AG10803 (cell line): ENCODE results near the gene SEC23A.
"Not testable (repeated sequence)": the region's sequence is repeated elsewhere in the genome, so short reads cannot be mapped to it uniquely, and the experiment has no call there.

Experiments used
- DNase-seq: peaks from one replicate; pipeline ENCODE4 v3.0.0; 2010; ENCODE audit warnings: low read depth
- H3K4me3 ChIP-seq: 2 replicates; pipeline ENCODE4 v1.5.1; 2011; ENCODE audit warnings: mild to moderate bottlenecking, low read length, control low read depth
- TF ChIP-seq, protein P1 (sequence below): conservative IDR thresholded peaks from 2 replicates; pipeline ENCODE4 v1.5.1; 2011; ENCODE audit warnings: mild to moderate bottlenecking, low read length, control low read depth, inconsistent platforms

SEC23A gene

GRCh38 chr14:39083127-39083526 lies 19.9 kb downstream of the SEC23A start:
- H3K4me3 ChIP-seq, result no peak overlapping the region
- TF ChIP-seq, protein P1, sequence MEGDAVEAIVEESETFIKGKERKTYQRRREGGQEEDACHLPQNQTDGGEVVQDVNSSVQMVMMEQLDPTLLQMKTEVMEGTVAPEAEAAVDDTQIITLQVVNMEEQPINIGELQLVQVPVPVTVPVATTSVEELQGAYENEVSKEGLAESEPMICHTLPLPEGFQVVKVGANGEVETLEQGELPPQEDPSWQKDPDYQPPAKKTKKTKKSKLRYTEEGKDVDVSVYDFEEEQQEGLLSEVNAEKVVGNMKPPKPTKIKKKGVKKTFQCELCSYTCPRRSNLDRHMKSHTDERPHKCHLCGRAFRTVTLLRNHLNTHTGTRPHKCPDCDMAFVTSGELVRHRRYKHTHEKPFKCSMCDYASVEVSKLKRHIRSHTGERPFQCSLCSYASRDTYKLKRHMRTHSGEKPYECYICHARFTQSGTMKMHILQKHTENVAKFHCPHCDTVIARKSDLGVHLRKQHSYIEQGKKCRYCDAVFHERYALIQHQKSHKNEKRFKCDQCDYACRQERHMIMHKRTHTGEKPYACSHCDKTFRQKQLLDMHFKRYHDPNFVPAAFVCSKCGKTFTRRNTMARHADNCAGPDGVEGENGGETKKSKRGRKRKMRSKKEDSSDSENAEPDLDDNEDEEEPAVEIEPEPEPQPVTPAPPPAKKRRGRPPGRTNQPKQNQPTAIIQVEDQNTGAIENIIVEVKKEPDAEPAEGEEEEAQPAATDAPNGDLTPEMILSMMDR, result no peak
- DNase-seq, result no peak

- DNase-seq, result no peak
- TF ChIP-seq, protein P1, result no peak
- no peak overlapping the region for H3K4me3 ChIP-seq
Measured at GRCh38 chr14:39080886-39081285, 22.1 kb downstream of the SEC23A start.

DNA sequence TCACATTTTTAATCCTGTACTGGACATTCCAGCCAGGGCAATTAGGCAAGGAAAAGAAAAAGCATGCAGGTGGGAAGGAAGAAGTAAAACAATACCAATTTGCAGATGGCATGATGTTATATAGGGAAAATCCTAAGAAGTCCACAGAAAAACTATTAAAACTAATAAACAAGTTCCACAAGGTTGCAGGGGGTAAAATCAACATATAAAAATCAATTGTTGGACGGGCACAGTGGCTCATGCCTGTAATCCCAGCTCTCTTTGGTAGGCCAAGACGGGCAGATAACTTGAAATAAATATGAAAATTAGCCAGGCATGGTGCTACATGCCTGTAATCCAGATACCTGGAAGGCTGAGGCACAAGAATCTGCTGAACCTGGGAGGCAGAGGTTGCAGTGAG lies 31.9 kb downstream of the SEC23A start:
- TF ChIP-seq, protein P1, result no peak
- no peak for DNase-seq
- no peak overlapping the region for H3K4me3 ChIP-seq

- H3K4me3 ChIP-seq, result no peak overlapping the region
- no peak for DNase-seq
- TF ChIP-seq, protein P1, result no peak
Measured at GRCh38 chr14:39069923-39070322, 33.1 kb downstream of the SEC23A start.

DNA sequence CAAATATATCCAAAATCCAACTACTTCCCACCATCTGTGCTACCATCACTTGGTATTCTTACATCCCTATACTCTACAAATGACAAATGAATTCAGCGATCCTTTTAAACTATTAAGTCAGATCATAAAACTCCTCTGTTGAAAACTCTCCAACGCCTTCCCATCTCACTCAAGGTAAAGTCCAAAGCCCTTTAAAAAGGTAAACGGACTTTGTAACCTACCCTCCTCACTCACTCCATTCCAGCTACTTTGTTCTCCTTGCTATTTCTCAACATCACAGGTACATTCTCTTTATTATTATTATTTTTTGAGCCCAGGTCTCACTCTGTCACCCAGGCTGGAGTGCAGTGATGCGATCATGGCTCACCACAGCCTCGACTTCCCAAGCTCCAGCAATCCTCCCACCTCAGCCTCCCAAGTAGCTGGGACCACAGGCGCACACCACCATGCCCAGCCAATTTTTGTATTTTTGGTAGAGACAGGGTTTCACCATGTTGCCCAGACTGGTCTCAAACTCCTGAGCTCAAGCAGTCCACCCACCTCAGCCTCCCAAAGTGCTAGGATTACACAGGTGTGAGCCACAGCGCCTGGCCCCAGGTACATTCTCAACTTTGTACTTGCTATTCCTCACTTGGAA lies 33.7 kb downstream of the SEC23A start:
- DNase-seq, H3K4me3 ChIP-seq: not testable (repeated sequence)

DNA sequence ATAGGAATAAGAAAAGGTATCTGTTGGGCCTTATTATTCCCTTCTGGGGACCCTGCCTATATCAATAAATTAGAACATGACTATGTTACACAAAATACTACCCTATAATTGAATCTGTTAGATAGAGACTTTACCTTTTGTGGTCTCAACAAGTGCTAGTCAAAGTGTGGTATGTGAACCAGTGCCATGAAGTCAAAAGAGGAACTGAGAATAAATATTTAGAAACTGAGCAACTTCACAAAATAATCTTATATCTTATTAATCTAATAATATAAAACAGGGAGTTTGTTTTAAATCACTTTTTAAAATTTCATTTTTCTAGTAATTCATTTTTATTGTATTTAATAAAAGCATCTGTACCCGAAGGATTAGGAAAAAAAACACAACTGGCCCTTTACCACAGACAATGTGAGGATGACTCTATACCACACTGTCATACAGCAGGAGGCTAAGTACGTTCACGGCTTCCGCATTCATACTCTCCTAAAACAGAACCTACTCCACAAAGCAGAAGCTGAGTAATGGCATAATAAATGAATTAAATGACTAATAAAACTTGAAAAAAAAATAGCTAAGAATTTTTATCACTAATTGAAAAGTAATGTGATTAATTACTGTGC lies 42.1 kb downstream of the SEC23A start:
- H3K4me3 ChIP-seq, result no peak overlapping the region
- no peak for DNase-seq
- TF ChIP-seq, protein P1, result no peak

DNA sequence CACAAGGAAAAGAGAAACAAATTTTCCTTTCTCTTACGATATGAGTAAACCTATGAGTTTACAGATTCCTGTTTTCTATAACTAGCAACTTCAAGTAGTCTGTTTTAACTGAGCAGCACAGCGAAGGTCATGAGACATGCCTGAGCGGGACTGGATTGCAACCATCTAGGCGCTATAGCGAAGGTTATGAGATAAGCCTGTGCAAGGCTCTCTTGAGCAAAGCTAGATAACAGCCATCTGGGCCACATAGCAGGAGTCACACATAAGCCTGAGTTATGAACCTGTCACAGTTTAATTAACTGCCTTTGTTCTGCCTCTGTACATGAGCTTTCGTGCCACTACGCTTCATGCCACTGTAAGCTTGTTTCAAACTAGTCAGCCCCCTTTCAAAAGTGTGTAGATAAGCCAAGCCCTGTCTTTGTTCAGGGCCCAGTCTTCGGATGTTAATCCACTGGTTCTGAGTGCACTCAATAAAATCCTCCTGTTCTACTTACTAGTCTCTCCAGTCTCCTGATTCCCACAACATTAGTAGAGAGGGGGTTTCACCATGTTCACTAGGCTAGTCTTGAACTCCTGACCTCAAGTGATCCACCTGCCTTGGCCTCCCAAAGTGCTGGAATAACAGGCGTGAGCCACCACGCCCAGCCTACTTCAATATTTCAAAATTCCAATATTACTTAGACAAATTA lies 47.1 kb downstream of the SEC23A start:
- TF ChIP-seq, protein P1, result no peak
- no peak for DNase-seq
- no peak overlapping the region for H3K4me3 ChIP-seq

DNA sequence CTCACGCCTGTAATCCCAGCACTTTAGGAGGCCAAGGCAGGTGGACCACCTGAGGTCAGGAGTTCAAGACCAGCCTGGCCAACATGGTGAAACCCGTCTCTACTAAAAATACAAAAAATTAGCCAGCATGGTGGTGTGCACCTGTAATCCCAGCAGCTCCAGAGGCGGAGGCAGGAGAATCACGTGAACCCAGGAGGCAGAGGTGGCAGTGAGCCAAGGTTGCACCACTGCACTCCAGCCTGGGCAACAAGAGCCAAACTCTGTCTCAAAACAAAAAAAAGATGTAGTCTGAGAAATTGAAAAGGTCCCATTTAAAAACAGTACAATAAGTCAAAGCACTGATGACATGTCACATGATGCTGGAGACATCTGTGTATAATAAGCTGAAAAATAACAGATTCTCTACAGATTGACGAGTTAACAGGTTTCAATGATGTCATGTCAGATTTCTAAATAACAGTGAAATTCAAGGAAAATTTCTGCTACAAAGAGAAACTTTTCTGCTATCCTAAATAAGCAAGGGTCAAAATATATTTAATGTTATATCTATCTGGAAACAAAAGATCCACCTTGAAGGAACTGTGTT lies 50.1 kb downstream of the SEC23A start:
- DNase-seq, H3K4me3 ChIP-seq: not testable (repeated sequence)
